Body of pancreas (tissue), 4 donors: ENCODE results near the gene ETS1. TPM values are rescaled to one million over a fixed set of nuclear protein-coding genes. Genes with fewer than 3 reads are reported as not detected.

Source experiments
- ATAC-seq: fragments of 150-250 bp; one replicate; pipeline ENCODE4 v1.9.1; 2016
- DNase-seq, 4 donors: peaks; one replicate each; pipeline ENCODE4 v3.0.0-alpha.2; 2019
- H3K27ac ChIP-seq, 4 donors: fragments of 200-600 bp; sonication (generic); 1 replicate in 3 of 4; 2 replicates in 1 of 4; pipeline versions ENCODE4 v1.5.1 to v1.6.1; 2016 to 2019; ENCODE audit warnings: mild to moderate bottlenecking in 1 of 4, mixed read lengths in 1 of 4, moderate library complexity in 1 of 4
- H3K27me3 ChIP-seq, 2 donors: fragments of 200-600 bp; sonication (generic); one replicate each; pipeline ENCODE4 v1.6.0; 2016; ENCODE audit warnings: mild to moderate bottlenecking in 1 of 2
- H3K36me3 ChIP-seq, 2 donors: fragments of 200-600 bp; sonication (generic); replicated peaks in 1 of 2; 2 replicates each; pipeline ENCODE4 v1.5.1; 2016; ENCODE audit warnings: low read depth in 2 of 2; ENCODE audit not compliant: insufficient read depth in 1 of 2
- H3K4me1 ChIP-seq: fragments of 200-600 bp; sonication (generic); one replicate; pipeline ENCODE4 v1.6.0; 2016
- H3K4me3 ChIP-seq, 2 donors: fragments of 200-600 bp; sonication (generic); 1 replicate in 1 of 2; 2 replicates in 1 of 2; pipeline ENCODE4 v1.5.1; 2016 to 2019
- H3K9me3 ChIP-seq, 3 donors: fragments of 200-600 bp; sonication (generic); 1 replicate in 2 of 3; 2 replicates in 1 of 3; pipeline ENCODE4 v1.5.1; 2016
- POLR2A ChIP-seq, 3 donors: fragments of 450-650 bp; IDR thresholded peaks; one replicate each; pipeline ENCODE4 v1.6.1; 2016; ENCODE audit warnings: antibody characterized with exemption in 3 of 3, mild to moderate bottlenecking in 2 of 3
- WGBS, 2 donors: methylation state at CpG; one replicate each; pipeline ENCODE4 v1.1.5; 2017; 5-methylcytosine and 5-hydroxymethylcytosine counted together
- intact Hi-C: fragments of 100-400 bp; cut with DNase I; formaldehyde crosslinking; loops from one replicate; pipeline ENCODE4 v1.15.1; 2023
- total RNA-seq, 2 donors: library from RNA; depleted of rRNA; stranded (reverse); fragments of >200 nt; gene quantifications; one replicate each; pipeline ENCODE4 v1.1.0, GENCODE V29; 2016
- TF ChIP-seq, protein P1 (sequence below), 7 experiments: fragments of 450-650 bp in 4 of 7; fragments of 200-600 bp in 3 of 7; sonication (generic) in 3 of 7; IDR thresholded peaks; one replicate each; pipeline ENCODE4 v1.5.1; 2016 to 2019; ENCODE audit warnings: antibody characterized with exemption in 7 of 7

ETS1 gene
- total RNA-seq, 2 donors from 2014 or later = 20.0 to 22.7 TPM

DNA sequence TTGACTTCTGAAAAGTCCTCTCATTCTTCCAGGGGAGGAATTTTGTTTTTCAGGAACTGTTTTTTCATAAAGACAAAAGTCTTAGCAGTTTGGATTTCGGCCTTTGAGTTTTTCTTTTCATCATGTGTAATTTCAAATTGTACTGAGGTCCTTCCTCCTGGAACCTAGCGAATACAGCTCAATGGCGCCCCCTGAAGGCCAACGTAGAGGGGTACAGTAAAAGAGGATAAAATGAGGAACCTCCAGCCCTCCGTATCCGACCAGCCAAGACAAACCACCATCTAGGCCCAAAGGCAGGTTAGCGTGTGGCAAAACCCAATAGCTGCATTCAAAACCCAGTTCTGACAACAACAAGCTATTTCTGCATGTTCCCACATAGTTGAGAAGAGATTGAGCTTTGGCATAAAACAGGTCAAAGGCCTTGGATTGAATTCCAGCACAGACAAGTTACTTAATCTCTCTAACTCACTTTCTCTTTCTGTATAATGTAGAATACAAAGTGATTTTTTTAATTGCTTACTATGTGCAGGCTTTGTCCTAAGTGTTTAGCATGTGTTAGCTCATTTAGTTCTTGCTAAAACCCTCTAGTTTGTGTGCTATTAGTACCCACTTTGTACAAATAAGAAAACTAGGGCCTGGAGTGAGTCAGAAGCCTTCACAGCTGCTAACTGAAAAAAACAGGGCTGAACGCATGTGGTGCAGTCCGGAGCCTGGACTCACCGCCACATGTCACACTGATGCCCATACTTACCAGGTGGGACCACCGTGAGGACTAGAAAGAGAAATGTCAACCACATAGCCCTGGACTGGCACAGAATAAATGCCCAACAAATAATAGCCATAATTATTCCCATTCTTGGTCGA lies 43.2 kb upstream of the ETS1 start:
- H3K4me1 ChIP-seq = peaks cover 12% of the 10 kb centered on the region
- no peak overlapping the region for H3K4me3 ChIP-seq
- DNase-seq (peak; percentile 84 to 89 (median 86)), ATAC-seq (peak; percentile 88)
- H3K27me3 ChIP-seq = no peaks in the 10 kb centered on the region
- H3K27ac ChIP-seq = no peak overlapping the region
- no peak for TF ChIP-seq POLR2A (IDR thresholded peaks at IDR 0.05)
- TF ChIP-seq, protein P1, sequence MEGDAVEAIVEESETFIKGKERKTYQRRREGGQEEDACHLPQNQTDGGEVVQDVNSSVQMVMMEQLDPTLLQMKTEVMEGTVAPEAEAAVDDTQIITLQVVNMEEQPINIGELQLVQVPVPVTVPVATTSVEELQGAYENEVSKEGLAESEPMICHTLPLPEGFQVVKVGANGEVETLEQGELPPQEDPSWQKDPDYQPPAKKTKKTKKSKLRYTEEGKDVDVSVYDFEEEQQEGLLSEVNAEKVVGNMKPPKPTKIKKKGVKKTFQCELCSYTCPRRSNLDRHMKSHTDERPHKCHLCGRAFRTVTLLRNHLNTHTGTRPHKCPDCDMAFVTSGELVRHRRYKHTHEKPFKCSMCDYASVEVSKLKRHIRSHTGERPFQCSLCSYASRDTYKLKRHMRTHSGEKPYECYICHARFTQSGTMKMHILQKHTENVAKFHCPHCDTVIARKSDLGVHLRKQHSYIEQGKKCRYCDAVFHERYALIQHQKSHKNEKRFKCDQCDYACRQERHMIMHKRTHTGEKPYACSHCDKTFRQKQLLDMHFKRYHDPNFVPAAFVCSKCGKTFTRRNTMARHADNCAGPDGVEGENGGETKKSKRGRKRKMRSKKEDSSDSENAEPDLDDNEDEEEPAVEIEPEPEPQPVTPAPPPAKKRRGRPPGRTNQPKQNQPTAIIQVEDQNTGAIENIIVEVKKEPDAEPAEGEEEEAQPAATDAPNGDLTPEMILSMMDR (IDR thresholded peaks at IDR 0.05) = peak; percentile 66 to 94 (median 91)
- no peaks in the 10 kb centered on the region for H3K36me3 ChIP-seq
- intact Hi-C loops = loop anchor here (10.0 kb wide), 2 partner anchors 194 to 456 kb away; no protein-coding TSS in a partner anchor
- no peaks in the 10 kb centered on the region for H3K9me3 ChIP-seq
- 29 to 31% methylated on average over 12 of the region's 12 CpGs for WGBS, 2 donors

DNA sequence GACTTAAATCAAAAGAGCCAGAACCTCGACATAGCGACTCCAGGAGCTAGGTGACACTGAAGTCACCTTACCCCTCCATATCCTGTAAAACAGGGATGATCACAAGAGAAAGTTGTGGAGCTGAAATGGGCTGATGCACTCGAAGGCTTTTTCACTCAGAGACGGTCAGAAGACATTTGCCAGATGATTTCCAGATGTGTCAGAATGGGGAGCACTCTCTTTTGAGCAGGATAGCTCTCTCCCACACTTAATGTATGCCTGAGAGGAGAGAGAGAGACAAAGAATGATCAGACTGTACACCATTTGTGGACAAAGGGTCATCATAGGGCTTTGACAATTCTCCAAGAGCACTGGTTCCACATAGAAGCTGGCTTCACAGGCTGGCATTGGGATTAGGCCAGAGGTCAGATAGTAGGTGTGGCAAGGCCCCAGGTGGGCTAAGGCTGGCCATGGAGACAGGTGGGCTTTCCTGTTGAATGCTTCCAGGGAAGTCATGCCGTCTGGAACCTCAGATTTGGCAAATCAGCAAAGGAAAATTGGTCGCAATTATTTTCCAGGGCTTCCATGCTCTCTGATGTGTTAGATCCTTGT lies 42.3 kb upstream of the ETS1 start:
- Histone ChIP-seq H3K36me3 (no peaks in the 10 kb centered on the region), H3K4me3 (no peak overlapping the region), H3K27me3 (no peaks in the 10 kb centered on the region), H3K27ac (no peak overlapping the region), H3K4me1 (peaks cover 14% of the 10 kb centered on the region), H3K9me3 (no peaks in the 10 kb centered on the region)
- no peak for DNase-seq
- no peak for TF ChIP-seq POLR2A (IDR thresholded peaks at IDR 0.05)
- TF ChIP-seq, protein P1 (IDR thresholded peaks at IDR 0.05) = no peak
- intact Hi-C loops = loop anchor here (5.0 to 10.0 kb wide), 4 partner anchors 195 to 595 kb away; no protein-coding TSS in a partner anchor
- 40 to 55% methylated on average over 6 of the region's 6 CpGs for WGBS, 2 donors
- no peak for ATAC-seq

DNA sequence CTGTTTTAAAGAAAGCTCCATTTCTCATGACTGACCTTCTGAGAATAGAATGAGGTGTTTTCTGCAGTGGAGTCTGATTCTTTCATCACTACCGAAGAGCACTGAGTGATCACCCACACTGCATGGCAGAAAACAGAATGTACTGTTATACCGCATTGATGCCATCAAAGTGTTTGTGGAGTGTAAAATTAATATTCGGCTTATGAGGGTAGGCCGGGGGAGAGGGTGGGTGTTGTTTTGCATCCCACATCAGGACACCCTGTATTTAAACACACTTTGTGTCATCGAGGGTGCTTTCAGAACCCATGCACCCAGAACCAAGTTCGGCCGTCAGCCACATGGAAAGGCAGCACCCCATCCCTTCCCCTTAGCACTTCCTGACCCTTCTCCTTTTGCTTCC lies 41.3 kb upstream of the ETS1 start:
- WGBS, 2 donors = 82 to 90% methylated on average over 7 of the region's 7 CpGs
- peak in 1 of 4 donors; percentile 14 for DNase-seq
- H3K4me3 ChIP-seq = no peak overlapping the region
- H3K27me3 ChIP-seq = no peaks in the 10 kb centered on the region
- no peaks in the 10 kb centered on the region for H3K36me3 ChIP-seq
- TF ChIP-seq, protein P1 (IDR thresholded peaks at IDR 0.05) = no peak
- TF ChIP-seq POLR2A (IDR thresholded peaks at IDR 0.05) = peak in 1 of 3 donors; percentile 6
- no peak for ATAC-seq
- no peak overlapping the region for H3K27ac ChIP-seq
- intact Hi-C loops = loop anchor here (5.0 to 10.0 kb wide), 2 partner anchors 336 to 594 kb away; no protein-coding TSS in a partner anchor
- H3K9me3 ChIP-seq = no peaks in the 10 kb centered on the region
- peaks cover 21% of the 10 kb centered on the region for H3K4me1 ChIP-seq

DNA sequence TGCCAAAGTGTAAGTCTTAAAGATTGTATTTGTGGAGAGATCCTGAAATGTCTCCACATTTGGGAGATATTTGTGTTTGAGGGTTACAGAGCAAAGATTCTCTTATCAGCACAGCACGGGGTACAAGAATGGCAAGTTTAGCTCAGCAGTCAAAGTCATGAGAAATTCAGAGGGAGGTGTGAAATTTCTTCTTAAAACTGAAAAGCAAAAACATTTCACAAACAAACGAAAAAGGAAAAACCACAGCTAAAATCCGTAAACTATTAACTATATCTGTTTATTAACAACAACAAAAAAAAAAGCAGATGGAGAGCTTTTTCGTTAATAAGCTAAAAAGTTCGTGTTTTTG lies 40.9 kb upstream of the ETS1 start:
- no peaks in the 10 kb centered on the region for H3K27me3 ChIP-seq
- H3K4me3 ChIP-seq = no peak overlapping the region
- H3K27ac ChIP-seq = no peak overlapping the region
- intact Hi-C loops = loop anchor here (5.0 to 10.0 kb wide), 2 partner anchors 336 to 593 kb away; no protein-coding TSS in a partner anchor
- 68 to 80% methylated on average over 5 of the region's 5 CpGs for WGBS, 2 donors
- H3K9me3 ChIP-seq = no peaks in the 10 kb centered on the region
- no peak for DNase-seq
- no peak for ATAC-seq
- H3K4me1 ChIP-seq = peaks cover 21% of the 10 kb centered on the region
- TF ChIP-seq POLR2A (IDR thresholded peaks at IDR 0.05) = no peak
- TF ChIP-seq, protein P1 (IDR thresholded peaks at IDR 0.05) = no peak
- H3K36me3 ChIP-seq = no peaks in the 10 kb centered on the region
